GM12875 (cell line): ENCODE measurements around the gene ZGPAT.

Source experiments
- H3K4me3 ChIP-seq: one replicate; pipeline ENCODE4 v1.5.1; 2011; ENCODE audit warnings: low read depth, low read length, control low read depth
- TF ChIP-seq, protein P1 (sequence below): IDR thresholded peaks from 2 replicates; pipeline ENCODE4 v1.5.1; 2011; ENCODE audit warnings: low read depth, mild to moderate bottlenecking, control low read depth, inconsistent platforms, low read length, moderate library complexity, borderline replicate concordance; ENCODE audit not compliant: insufficient read depth

Gene ZGPAT

DNA sequence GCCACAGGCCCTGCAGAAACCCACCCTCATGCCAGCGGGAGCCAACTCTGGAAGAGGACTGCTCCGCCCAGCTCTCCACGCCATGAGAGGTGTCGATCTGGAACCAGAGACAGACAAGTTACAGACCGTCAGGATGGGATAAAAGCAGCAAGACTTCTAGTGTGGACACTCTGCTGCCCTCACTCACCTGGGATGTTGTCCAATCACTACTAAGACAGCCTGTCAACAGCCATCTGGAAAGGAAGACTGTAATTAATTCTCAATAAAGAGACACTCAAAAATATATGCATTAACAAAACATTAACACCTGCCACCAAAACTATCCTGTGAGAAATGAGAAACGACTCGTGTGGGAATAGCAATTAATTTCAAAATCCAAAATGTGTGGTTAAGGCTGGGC is 60.0 kb downstream of the ZGPAT start:
- TF ChIP-seq, protein P1, sequence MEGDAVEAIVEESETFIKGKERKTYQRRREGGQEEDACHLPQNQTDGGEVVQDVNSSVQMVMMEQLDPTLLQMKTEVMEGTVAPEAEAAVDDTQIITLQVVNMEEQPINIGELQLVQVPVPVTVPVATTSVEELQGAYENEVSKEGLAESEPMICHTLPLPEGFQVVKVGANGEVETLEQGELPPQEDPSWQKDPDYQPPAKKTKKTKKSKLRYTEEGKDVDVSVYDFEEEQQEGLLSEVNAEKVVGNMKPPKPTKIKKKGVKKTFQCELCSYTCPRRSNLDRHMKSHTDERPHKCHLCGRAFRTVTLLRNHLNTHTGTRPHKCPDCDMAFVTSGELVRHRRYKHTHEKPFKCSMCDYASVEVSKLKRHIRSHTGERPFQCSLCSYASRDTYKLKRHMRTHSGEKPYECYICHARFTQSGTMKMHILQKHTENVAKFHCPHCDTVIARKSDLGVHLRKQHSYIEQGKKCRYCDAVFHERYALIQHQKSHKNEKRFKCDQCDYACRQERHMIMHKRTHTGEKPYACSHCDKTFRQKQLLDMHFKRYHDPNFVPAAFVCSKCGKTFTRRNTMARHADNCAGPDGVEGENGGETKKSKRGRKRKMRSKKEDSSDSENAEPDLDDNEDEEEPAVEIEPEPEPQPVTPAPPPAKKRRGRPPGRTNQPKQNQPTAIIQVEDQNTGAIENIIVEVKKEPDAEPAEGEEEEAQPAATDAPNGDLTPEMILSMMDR, result no peak
- no peak overlapping the region for H3K4me3 ChIP-seq

DNA sequence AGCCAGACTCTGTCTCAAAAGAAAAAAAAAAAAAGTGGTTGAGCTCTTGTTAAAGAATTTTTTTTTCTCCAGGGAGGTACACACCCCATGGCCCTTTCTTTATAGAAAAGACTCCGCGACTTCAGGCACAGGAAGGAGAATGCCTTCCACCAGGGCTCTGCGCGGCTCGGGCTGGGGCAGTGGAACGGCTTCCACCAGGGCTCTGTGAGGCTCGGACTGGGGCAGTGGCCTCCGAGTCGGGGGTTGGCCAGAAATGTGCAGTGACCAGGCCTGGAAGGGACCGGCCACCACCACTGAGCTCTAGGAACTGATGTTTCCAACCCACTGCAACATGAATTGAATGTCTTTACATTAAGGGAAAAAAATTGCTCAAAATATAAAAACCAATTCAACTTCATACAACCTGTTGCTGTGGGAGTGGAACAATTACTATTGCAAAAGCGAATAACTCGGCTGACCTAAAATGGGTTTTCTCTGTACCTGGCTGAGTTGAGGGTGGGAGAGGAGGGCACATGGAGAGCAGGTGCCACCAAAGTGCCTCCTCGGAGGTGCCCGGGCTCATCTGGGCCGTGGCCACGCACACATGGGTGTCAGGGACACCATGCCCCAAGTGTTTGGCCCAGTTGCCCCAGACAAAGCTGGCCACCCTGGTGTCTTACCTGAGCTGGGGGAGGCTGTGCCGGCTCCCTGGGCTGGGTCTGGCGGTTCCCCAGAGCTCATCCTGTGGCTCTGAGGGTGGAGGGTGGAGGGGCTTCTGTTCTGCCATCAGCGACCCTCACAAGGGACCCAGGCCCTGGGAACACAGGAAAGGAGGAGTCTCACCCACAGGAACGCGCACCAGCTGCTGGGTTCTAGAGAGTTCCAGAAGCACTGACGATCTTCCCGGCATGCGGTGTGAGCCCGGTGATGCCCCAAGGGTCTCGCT is 61.0 kb downstream of the ZGPAT start:
- TF ChIP-seq, protein P1, result no peak
- no peak overlapping the region for H3K4me3 ChIP-seq

DNA sequence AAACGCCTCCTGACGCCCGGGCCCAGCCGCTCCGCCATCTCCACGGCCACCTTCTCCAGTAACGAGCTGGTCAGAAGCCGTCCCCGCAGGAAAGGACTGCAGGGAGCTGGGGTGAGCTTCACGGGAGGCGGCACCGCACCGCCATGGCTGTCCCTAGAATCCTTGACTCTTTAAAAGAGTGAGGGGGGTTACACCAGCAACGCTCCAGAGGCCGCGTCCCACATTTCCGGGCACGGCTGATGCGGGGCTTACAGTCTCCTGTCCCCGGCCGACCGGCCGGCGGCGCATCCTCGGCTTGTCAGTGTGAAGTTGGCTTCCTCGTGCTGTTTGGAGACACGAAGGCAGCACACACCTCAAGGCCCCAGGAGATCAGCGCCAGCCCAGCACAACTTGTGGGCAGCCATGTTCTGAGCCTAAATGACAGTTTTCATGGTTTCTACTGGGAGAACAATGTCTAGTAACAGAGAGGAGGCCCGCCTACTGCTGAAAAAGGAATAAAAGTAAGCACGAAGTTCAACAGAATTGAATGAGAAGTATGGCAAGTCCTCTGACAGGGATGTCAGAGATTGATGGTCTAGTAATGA is 62.1 kb downstream of the ZGPAT start:
- TF ChIP-seq, protein P1, result no peak
- no peak overlapping the region for H3K4me3 ChIP-seq

GRCh38 chr20:63771046-63771707 is 63.3 kb downstream of the ZGPAT start:
- TF ChIP-seq, protein P1, result no peak
- no peak overlapping the region for H3K4me3 ChIP-seq

DNA sequence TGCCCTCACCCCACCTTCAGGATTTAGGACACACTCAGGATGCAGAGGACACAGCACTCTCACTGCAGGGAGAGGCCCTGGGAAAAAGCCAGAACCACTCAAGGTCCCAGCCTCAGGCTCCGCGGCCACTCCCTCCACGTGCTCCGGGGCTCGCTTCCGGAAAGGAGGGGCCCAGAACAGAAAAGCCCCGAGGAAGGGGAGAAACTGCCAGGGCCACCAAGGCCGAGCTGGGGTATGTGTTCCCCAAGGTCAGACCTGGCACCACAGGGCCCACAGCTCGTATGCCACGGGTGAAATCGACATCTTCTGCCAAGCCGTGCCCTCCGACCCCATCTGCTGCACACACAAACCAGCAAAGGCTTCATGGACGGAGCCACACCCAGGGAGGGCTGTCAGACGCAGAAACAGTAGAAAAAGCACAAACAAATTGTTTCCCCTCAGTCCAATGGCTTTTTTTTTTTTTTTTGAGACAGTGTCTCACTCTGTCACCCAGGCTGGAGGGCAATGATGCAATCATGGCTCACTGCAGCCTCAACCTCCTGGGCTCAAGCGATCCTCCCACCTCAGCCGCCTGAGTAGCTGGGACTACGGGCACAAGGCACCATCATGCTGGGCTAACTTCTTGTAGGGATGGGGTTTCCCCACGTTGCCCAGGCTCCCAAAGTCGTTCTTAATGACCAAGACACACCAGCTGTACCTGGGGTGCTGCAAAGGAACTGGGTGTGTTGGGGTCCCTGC is 65.1 kb downstream of the ZGPAT start:
- H3K4me3 ChIP-seq, result no peak overlapping the region
- TF ChIP-seq, protein P1, result no peak

- H3K4me3 ChIP-seq, result no peak overlapping the region
- TF ChIP-seq, protein P1, result no peak
Measured at GRCh38 chr20:63773571-63774241, 65.9 kb downstream of the ZGPAT start.
